Measurements from ENCODE around the gene ANKRD42.

Gene ANKRD42

GRCh38 chr11:83194281-83195142 lies 1.0 kb downstream of the ANKRD42 start (continued):
- TF ChIP-seq ZNF518A (tag by site-specific recombination; conservative IDR thresholded peaks at IDR 0.05; ENCODE audit: low read depth) = no peak
- peak; percentile 60; the same call in 1 of the 2 replicates for TF ChIP-seq ZNF76 (tag by site-specific recombination; IDR thresholded peaks at IDR 0.05; ENCODE audit: borderline replicate concordance, low read depth)
- peak; percentile 46 for TF ChIP-seq GLIS2 (tag by site-specific recombination; IDR thresholded peaks at IDR 0.05)
- no peak for TF ChIP-seq ZNF529 (tag by site-specific recombination; IDR thresholded peaks at IDR 0.05; ENCODE audit: insufficient replicate concordance)
- 0 out of 2 replicates have a peak, but pooled peaks have one; percentile 25 for TF ChIP-seq ZBTB17 (tag by site-specific recombination; IDR thresholded peaks at IDR 0.05)

GRCh38 chr11:83195143-83195466 lies 1.6 kb downstream of the ANKRD42 start:
- Histone ChIP-seq H3K36me3 (ENCODE audit: control insufficient read depth in 2 of 2, insufficient read depth in 1 of 2, low read length in 2 of 2) (peaks cover 3 to 34% of the 10 kb centered on the region in 2 experiments; a peak in 2 of 3 replicates), H3K27ac (ENCODE audit: extremely low read depth, low read depth, low read length) (no peak overlapping the region), H3K4me3 (ENCODE audit: low read depth, low read length) (peak overlapping the region; percentile 73), H3K9me3 (ENCODE audit: control insufficient read depth, insufficient read depth, low read depth, low read length) (no peaks in the 10 kb centered on the region), H3K4me1 (ENCODE audit: control insufficient read depth, insufficient read depth, low read length) (0 out of 2 replicates have a peak, but pooled peaks cover 3% of the 10 kb centered on the region)
- POLR2A ChIA-PET = interaction anchor here (0.7 kb wide), 1 partner anchor 38 kb away, joined by 3 read pairs; the partner anchor contains the start of gene PCF11
- CTCF ChIA-PET = interaction anchor here (0.9 kb wide), 1 partner anchor 55 kb away, joined by 4 read pairs; no protein-coding TSS in a partner anchor
- TF ChIP-seq ZNF549 (tag by site-specific recombination; IDR thresholded peaks at IDR 0.05) (no peak), ZNF664 (tag by site-specific recombination; IDR thresholded peaks at IDR 0.05) (no peak), ZSCAN4 (tag by site-specific recombination; IDR thresholded peaks at IDR 0.05) (no peak), ZNF169 (tag by site-specific recombination; IDR thresholded peaks at IDR 0.05) (no peak), SALL2 (tag by site-specific recombination; IDR thresholded peaks at IDR 0.05; ENCODE audit: borderline replicate concordance) (no peak), ZNF423 (tag by site-specific recombination; IDR thresholded peaks at IDR 0.05) (no peak), ZSCAN30 (tag by site-specific recombination; IDR thresholded peaks at IDR 0.05) (no peak), ZNF24 (tag by site-specific recombination; IDR thresholded peaks at IDR 0.05) (no peak), ZNF677 (tag by site-specific recombination; IDR thresholded peaks at IDR 0.05) (no peak), ZFP3 (tag by site-specific recombination; IDR thresholded peaks at IDR 0.05; ENCODE audit: low read depth) (no peak), ZNF398 (tag by site-specific recombination; IDR thresholded peaks at IDR 0.05) (no peak), ZNF510 (tag by site-specific recombination; IDR thresholded peaks at IDR 0.05; ENCODE audit: insufficient replicate concordance) (no peak)
- TF ChIP-seq, protein P1, sequence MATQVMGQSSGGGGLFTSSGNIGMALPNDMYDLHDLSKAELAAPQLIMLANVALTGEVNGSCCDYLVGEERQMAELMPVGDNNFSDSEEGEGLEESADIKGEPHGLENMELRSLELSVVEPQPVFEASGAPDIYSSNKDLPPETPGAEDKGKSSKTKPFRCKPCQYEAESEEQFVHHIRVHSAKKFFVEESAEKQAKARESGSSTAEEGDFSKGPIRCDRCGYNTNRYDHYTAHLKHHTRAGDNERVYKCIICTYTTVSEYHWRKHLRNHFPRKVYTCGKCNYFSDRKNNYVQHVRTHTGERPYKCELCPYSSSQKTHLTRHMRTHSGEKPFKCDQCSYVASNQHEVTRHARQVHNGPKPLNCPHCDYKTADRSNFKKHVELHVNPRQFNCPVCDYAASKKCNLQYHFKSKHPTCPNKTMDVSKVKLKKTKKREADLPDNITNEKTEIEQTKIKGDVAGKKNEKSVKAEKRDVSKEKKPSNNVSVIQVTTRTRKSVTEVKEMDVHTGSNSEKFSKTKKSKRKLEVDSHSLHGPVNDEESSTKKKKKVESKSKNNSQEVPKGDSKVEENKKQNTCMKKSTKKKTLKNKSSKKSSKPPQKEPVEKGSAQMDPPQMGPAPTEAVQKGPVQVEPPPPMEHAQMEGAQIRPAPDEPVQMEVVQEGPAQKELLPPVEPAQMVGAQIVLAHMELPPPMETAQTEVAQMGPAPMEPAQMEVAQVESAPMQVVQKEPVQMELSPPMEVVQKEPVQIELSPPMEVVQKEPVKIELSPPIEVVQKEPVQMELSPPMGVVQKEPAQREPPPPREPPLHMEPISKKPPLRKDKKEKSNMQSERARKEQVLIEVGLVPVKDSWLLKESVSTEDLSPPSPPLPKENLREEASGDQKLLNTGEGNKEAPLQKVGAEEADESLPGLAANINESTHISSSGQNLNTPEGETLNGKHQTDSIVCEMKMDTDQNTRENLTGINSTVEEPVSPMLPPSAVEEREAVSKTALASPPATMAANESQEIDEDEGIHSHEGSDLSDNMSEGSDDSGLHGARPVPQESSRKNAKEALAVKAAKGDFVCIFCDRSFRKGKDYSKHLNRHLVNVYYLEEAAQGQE (tag by site-specific recombination; IDR thresholded peaks at IDR 0.05) = no peak
- TF ChIP-seq, protein P2, sequence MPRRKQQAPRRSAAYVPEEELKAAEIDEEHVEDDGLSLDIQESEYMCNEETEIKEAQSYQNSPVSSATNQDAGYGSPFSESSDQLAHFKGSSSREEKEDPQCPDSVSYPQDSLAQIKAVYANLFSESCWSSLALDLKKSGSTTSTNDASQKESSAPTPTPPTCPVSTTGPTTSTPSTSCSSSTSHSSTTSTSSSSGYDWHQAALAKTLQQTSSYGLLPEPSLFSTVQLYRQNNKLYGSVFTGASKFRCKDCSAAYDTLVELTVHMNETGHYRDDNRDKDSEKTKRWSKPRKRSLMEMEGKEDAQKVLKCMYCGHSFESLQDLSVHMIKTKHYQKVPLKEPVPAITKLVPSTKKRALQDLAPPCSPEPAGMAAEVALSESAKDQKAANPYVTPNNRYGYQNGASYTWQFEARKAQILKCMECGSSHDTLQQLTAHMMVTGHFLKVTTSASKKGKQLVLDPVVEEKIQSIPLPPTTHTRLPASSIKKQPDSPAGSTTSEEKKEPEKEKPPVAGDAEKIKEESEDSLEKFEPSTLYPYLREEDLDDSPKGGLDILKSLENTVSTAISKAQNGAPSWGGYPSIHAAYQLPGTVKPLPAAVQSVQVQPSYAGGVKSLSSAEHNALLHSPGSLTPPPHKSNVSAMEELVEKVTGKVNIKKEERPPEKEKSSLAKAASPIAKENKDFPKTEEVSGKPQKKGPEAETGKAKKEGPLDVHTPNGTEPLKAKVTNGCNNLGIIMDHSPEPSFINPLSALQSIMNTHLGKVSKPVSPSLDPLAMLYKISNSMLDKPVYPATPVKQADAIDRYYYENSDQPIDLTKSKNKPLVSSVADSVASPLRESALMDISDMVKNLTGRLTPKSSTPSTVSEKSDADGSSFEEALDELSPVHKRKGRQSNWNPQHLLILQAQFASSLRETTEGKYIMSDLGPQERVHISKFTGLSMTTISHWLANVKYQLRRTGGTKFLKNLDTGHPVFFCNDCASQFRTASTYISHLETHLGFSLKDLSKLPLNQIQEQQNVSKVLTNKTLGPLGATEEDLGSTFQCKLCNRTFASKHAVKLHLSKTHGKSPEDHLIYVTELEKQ (tag by site-specific recombination; IDR thresholded peaks at IDR 0.05; ENCODE audit: borderline replicate concordance) = no peak
